Fibroblast of skin of left biceps (primary cell): ENCODE data around the gene CACNA2D3.

Experiments used
- DNase-seq, 2 experiments: peaks; one replicate each; pipeline ENCODE4 v3.0.0-alpha.2; 2013; ENCODE audit warnings: low read depth in 2 of 2

The CACNA2D3 gene

GRCh38 chr3:54876694-54877093, 754.3 kb downstream of the CACNA2D3 start:
- DNase-seq = no peak

- DNase-seq = peak in 1 of 2 experiments; percentile 40
Measured at GRCh38 chr3:54877730-54878129, 755.4 kb downstream of the CACNA2D3 start.

GRCh38 chr3:54878145-54878544, 755.8 kb downstream of the CACNA2D3 start:
- DNase-seq = no peak

- peak; percentile 87 to 88 for DNase-seq
Measured at GRCh38 chr3:54882129-54882833, 759.9 kb downstream of the CACNA2D3 start.

GRCh38 chr3:54888162-54888561, 765.8 kb downstream of the CACNA2D3 start:
- DNase-seq = no peak

GRCh38 chr3:54888873-54889272, 766.5 kb downstream of the CACNA2D3 start:
- DNase-seq = no peak

GRCh38 chr3:54889731-54890130, 767.4 kb downstream of the CACNA2D3 start:
- DNase-seq = no peak

- DNase-seq = peak; percentile 84 to 88
Measured at GRCh38 chr3:54891540-54891897, 769.2 kb downstream of the CACNA2D3 start.

GRCh38 chr3:54892168-54892567, 769.8 kb downstream of the CACNA2D3 start:
- DNase-seq = no peak

- DNase-seq = no peak
Measured at GRCh38 chr3:54895613-54896012, 773.3 kb downstream of the CACNA2D3 start.

- DNase-seq = no peak
Measured at GRCh38 chr3:54897028-54897711, 774.8 kb downstream of the CACNA2D3 start.

- no peak for DNase-seq
Measured at GRCh38 chr3:54899273-54899672, 776.9 kb downstream of the CACNA2D3 start.

GRCh38 chr3:54900838-54901591, 778.7 kb downstream of the CACNA2D3 start:
- DNase-seq = no peak

GRCh38 chr3:54901906-54902685, 779.7 kb downstream of the CACNA2D3 start:
- DNase-seq = no peak

GRCh38 chr3:54905261-54905888, 783.0 kb downstream of the CACNA2D3 start:
- no peak for DNase-seq

GRCh38 chr3:54905920-54906319, 783.6 kb downstream of the CACNA2D3 start:
- DNase-seq = no peak

- no peak for DNase-seq
Measured at GRCh38 chr3:54906763-54907162, 784.4 kb downstream of the CACNA2D3 start.

- DNase-seq = no peak
Measured at GRCh38 chr3:54909191-54909590, 786.8 kb downstream of the CACNA2D3 start.

GRCh38 chr3:54914180-54914579, 791.8 kb downstream of the CACNA2D3 start:
- DNase-seq = no peak

GRCh38 chr3:54915181-54915580, 792.8 kb downstream of the CACNA2D3 start:
- no peak for DNase-seq

- DNase-seq = no peak
Measured at GRCh38 chr3:54915976-54916375, 793.6 kb downstream of the CACNA2D3 start.
